Lung (tissue), 12 donors: Measurements from ENCODE around the gene ANKLE1. TPM values are rescaled to one million over a fixed set of nuclear protein-coding genes. Genes with fewer than 3 reads are reported as not detected.

ENCODE experiments used
- ATAC-seq: fragments of 200-7000 bp; cut with Tn5 transposase; one replicate; pipeline ENCODE4 v1.9.1; 2020; ENCODE audit warnings: moderate number of reproducible peaks; ENCODE audit not compliant: insufficient read depth, low FRiP score
- DNase-seq, 3 donors: peaks; one replicate each; pipeline ENCODE4 v3.0.0-alpha.2; 2013 to 2017
- H3K27ac ChIP-seq, 2 donors: one replicate each; pipeline ENCODE4 v1.5.1; 2013; ENCODE audit warnings: mild to moderate bottlenecking in 2 of 2, moderate library complexity in 2 of 2, control low read depth in 1 of 2, inconsistent platforms in 1 of 2, low read depth in 1 of 2, low read length in 1 of 2
- H3K27me3 ChIP-seq, 3 donors: one replicate each; pipeline ENCODE4 v1.5.1; 2013; ENCODE audit warnings: low read length in 2 of 3; ENCODE audit not compliant: control insufficient read depth in 3 of 3, insufficient read depth in 3 of 3
- H3K36me3 ChIP-seq, 4 donors: one replicate each; pipeline ENCODE4 v1.5.1; 2013; ENCODE audit warnings: low read length in 4 of 4, mild to moderate bottlenecking in 1 of 4, moderate library complexity in 1 of 4; ENCODE audit not compliant: control insufficient read depth in 4 of 4, insufficient read depth in 4 of 4
- H3K4me1 ChIP-seq, 5 donors: one replicate each; pipeline ENCODE4 v1.5.1; 2013; ENCODE audit warnings: low read length in 5 of 5, mild to moderate bottlenecking in 2 of 5, moderate library complexity in 1 of 5; ENCODE audit not compliant: control insufficient read depth in 5 of 5, insufficient read depth in 5 of 5
- H3K4me3 ChIP-seq: one replicate; pipeline ENCODE4 v1.5.1; 2013; ENCODE audit warnings: mild to moderate bottlenecking, control low read depth, moderate library complexity
- H3K9ac ChIP-seq, 2 donors: one replicate each; pipeline ENCODE4 v1.5.1; 2013; ENCODE audit warnings: low read length in 2 of 2, control low read depth in 1 of 2; ENCODE audit not compliant: insufficient read depth in 1 of 2
- H3K9me3 ChIP-seq, 4 donors: one replicate each; pipeline ENCODE4 v1.5.1; 2013; ENCODE audit warnings: low read length in 3 of 4, mild to moderate bottlenecking in 1 of 4, moderate library complexity in 1 of 4; ENCODE audit not compliant: control insufficient read depth in 4 of 4, insufficient read depth in 3 of 4
- WGBS, 2 donors: extraction: QIAGEN DNeasy Blood & Tissue Kit; methylation state at CpG; one replicate each; pipeline ENCODE4 v1.1.7; 2013; 5-methylcytosine and 5-hydroxymethylcytosine counted together
- polyA plus RNA-seq, 2 donors: library from polyadenylated mRNA; stranded (reverse); fragments of 200-250 nt; gene quantifications; one replicate each; pipeline ENCODE4 v1.2.1, GENCODE V29; 2013
- total RNA-seq, 2 donors: library from RNA; depleted of rRNA in 1 of 2; stranded (reverse); fragments of >200 nt in 1 of 2; gene quantifications; one replicate each; pipeline ENCODE4 v1.2.1, GENCODE V29; 2014 to 2021
- TF ChIP-seq, protein P1 (sequence below): IDR thresholded peaks from 2 replicates; pipeline ENCODE4 v1.5.1; 2012; ENCODE audit warnings: mild to moderate bottlenecking; ENCODE audit errors: control extremely low read depth, extremely low read depth
- donor health status: control.
- donor health status: control.
- donor health status: Bipolar disorder and iron deficiency.
- donor health status: healthy.
- donor health status: DM: yes; HTN: yes; CAD: no.

The ANKLE1 gene
- total and polyA plus RNA-seq, 4 donors: 0.43 to 1.6 (median 1.0) TPM

DNA sequence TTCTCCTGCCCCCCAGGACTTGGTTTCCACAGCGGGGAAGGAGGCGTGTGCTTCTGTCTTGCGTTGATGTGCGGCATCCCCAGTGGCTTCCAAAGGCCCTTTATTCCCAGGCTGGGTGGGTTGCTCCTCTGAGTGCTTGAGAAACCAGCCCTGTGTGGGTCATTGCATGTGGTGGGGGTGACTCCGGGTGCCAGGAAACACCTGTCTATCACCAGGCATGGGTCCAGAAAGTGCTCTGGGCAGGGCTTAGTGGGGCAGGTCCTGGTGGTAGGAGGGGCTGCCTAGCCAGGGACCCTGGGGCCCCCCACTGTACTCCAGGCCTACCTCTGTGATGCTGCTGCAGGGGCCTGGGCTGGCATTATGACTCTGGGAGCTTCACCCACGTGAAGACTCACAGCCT, 37.3 kb downstream of the ANKLE1 start:
- H3K36me3 ChIP-seq: peaks cover 13 to 48% (median 19%) of the 10 kb centered on the region in 4 donors
- H3K9me3 ChIP-seq: peaks cover 0 to 2% (median 0%) of the 10 kb centered on the region in 4 donors
- no peaks in the 10 kb centered on the region for H3K27me3 ChIP-seq
- H3K4me1 ChIP-seq: peaks cover 0 to 6% (median 0%) of the 10 kb centered on the region in 5 donors
- no peak overlapping the region for H3K27ac ChIP-seq
- H3K4me3 ChIP-seq: no peak overlapping the region
- no peak overlapping the region for H3K9ac ChIP-seq
- no peak for DNase-seq
- ATAC-seq: no peak
- TF ChIP-seq, protein P1, sequence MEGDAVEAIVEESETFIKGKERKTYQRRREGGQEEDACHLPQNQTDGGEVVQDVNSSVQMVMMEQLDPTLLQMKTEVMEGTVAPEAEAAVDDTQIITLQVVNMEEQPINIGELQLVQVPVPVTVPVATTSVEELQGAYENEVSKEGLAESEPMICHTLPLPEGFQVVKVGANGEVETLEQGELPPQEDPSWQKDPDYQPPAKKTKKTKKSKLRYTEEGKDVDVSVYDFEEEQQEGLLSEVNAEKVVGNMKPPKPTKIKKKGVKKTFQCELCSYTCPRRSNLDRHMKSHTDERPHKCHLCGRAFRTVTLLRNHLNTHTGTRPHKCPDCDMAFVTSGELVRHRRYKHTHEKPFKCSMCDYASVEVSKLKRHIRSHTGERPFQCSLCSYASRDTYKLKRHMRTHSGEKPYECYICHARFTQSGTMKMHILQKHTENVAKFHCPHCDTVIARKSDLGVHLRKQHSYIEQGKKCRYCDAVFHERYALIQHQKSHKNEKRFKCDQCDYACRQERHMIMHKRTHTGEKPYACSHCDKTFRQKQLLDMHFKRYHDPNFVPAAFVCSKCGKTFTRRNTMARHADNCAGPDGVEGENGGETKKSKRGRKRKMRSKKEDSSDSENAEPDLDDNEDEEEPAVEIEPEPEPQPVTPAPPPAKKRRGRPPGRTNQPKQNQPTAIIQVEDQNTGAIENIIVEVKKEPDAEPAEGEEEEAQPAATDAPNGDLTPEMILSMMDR: no peak
- WGBS, 2 donors: 68 to 74% methylated on average over 6 of the region's 6 CpGs

DNA sequence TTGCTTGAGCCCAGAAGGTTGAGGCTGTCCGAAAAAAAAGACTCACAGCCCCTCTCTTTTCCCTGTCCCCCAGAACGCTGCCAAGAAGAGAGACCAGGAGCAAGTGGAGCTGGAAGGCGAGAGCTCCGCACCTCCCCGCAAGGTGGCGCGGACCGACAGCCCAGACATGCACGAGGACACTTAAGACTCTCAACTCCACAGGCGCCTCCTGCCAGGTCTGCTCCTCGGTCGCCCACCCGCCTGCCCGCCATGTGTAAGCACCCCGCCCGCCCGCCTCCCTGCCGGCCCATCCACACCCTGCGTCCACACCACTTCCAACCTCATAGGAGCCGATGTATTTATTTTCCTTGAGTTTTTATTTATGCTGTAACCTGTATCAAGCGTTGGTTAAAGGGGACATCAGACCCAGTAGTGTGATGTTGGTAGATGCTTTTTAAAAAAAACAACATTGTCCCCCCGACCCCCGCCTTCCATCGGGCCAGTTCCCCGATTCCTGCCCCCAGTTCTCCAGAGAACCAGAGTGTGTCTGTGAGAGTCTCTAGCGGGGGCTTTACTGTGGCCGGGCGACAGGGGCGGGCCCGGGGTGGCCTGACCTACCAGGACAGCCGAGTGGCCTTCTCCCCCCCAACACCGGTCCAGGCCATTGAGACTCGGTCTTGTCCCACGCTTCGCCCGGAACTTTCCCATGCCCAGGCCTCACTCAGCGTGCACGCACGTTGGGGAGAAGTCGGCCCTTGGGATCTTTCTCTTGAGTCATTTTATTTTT, 38.0 kb downstream of the ANKLE1 start:
- no peak overlapping the region for H3K27ac ChIP-seq
- peaks cover 0 to 2% (median 0%) of the 10 kb centered on the region in 4 donors for H3K9me3 ChIP-seq
- WGBS, 2 donors: 93 to 96% methylated on average over 40 of the region's 40 CpGs
- TF ChIP-seq, protein P1: no peak
- ATAC-seq (no peak), DNase-seq (no peak)
- no peak overlapping the region for H3K4me3 ChIP-seq
- H3K9ac ChIP-seq: no peak overlapping the region
- no peaks in the 10 kb centered on the region for H3K27me3 ChIP-seq
- H3K4me1 ChIP-seq: peaks cover 0 to 6% (median 0%) of the 10 kb centered on the region in 5 donors
- peaks cover 8 to 42% (median 18%) of the 10 kb centered on the region in 4 donors for H3K36me3 ChIP-seq

DNA sequence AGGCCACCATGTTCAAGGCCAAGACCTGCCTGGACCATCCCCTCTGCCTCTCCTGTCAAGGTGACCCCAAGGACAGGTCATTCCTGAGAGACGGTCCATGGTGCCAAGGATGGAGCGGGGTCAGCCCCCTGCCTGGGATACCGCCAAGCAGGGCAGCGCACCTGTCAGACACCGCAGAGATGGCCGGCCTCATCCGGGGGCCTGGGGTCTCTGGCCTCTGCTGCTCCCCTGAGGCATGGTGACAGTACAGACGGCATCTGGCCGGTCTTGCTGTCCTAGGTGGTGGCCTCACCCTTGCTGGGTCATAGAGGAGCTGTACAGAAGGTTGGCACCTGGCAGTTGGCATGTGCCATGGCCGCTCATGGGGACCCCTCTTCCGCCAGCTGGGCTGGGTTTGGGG, 38.7 kb downstream of the ANKLE1 start:
- TF ChIP-seq, protein P1: no peak
- H3K27me3 ChIP-seq: no peaks in the 10 kb centered on the region
- peaks cover 0 to 2% (median 0%) of the 10 kb centered on the region in 4 donors for H3K9me3 ChIP-seq
- WGBS, 2 donors: 84 to 87% methylated on average over 11 of the region's 11 CpGs
- DNase-seq (no peak), ATAC-seq (no peak)
- H3K36me3 ChIP-seq: peaks cover 5 to 45% (median 14%) of the 10 kb centered on the region in 4 donors
- no peak overlapping the region for H3K9ac ChIP-seq
- H3K4me3 ChIP-seq: no peak overlapping the region
- H3K27ac ChIP-seq: no peak overlapping the region
- peaks cover 0 to 6% (median 0%) of the 10 kb centered on the region in 5 donors for H3K4me1 ChIP-seq
